Activated naive CD4-positive, alpha-beta T cell treated with anti-CD3 and anti-CD28 coated beads, Interleukin-2, amount 50 U/mL, for 16 hours (primary cell): ENCODE results near the gene TM9SF4.

Source experiments
- DNase-seq: peaks from one replicate; pipeline ENCODE4 v3.0.0-alpha.2; 2020

TM9SF4 gene

GRCh38 chr20:32215729-32216128, 106.2 kb downstream of the TM9SF4 start:
- no peak for DNase-seq

- no peak for DNase-seq
Measured at GRCh38 chr20:32216179-32217142, 106.9 kb downstream of the TM9SF4 start.
